Skin of body (tissue), 2 donors: Measurements from ENCODE around the gene UBAP2. TPM values are rescaled to one million over a fixed set of nuclear protein-coding genes. Genes with fewer than 3 reads are reported as not detected.
"Not testable (repeated sequence)": the region's sequence is repeated elsewhere in the genome, so short reads cannot be mapped to it uniquely, and the experiment has no call there.

Experiments used
- DNase-seq: peaks from one replicate; lab custom pipeline; 2025; lab: John Stamatoyannopoulos, UW
- total RNA-seq: library from RNA; depleted of rRNA; stranded (reverse); fragments of >200 nt; gene quantifications from one replicate; pipeline ENCODE4 v1.2.3, GENCODE V29; 2014

Gene UBAP2
- total RNA-seq, 1 donor from 2014 or later, result 31.5 TPM

DNA sequence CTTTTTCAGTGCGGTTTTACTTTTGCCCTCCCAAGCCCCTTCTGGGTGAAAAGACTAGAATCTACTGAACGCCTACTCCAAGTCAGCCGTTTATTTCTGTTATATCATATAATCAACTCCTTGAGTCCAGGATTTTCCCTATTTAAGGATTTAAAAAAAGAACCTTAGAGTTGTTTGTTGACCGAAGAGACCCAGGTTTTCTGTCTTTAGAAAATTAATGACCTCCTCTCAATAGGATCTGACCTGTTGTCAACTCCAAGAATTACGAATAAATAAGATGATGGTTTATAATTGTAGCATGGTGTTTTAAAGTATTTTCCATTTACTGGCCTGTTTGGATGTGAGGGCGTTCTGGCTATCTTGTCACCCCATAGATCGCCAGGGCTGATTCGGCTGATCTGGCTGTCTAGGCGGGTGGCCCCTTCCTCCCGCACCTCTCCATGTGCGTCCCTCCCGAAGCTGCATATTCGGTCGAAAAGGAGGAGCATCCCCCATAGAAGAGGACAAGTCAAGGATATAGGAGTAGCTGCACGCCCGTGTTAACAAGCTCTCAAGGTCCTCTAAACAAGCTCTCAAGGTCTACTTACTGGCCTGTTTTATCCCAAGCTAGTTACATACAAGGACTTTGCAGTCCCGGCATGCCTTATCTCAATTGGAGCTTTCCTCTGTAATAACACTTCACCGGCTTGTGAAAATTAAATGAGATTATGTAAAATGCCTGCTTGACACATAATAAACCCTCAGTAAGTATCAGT lies 1.1 kb upstream of the UBAP2 start:
- no peak for DNase-seq

DNA sequence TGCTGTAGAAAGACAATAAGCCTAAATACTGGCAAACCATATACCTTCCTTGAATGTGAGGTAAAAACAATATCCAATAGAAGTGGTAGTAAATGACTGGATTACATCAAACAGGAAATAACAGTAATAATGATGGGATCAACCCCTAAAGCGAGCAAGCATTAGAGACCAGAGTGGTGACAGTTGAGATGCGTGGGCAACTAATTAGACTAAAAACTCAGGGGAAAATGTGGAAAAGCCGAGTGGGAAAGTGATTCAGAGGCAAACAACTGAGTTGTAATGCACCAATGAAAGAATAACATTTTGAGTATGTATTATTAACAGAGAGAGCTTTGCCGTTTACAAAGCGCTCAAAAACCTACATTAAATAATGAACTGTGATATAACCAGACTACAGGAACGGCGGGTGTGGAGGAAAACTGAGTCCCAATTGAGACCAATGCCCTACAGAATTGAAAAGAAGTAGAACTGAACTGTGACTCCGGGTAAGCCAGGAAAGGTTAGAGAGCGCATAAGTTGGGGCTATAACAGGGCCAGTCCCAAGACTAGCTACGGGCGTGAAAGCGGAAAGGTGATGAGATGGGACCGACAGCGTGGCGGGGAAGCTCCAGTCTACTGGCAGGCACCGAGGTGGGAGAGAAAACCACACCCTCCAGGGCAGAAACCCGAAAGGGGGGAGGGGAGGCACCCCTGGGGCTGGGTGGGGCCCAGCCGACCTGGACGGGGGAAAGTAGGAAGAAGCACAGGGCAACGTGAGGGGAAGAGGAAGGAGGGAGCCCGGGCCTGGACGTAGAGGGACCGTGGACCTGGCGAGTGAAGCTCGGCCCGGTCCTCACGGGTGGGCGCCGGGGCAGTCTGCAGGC lies 592 bp downstream of the UBAP2 start:
- DNase-seq, result no peak

DNA sequence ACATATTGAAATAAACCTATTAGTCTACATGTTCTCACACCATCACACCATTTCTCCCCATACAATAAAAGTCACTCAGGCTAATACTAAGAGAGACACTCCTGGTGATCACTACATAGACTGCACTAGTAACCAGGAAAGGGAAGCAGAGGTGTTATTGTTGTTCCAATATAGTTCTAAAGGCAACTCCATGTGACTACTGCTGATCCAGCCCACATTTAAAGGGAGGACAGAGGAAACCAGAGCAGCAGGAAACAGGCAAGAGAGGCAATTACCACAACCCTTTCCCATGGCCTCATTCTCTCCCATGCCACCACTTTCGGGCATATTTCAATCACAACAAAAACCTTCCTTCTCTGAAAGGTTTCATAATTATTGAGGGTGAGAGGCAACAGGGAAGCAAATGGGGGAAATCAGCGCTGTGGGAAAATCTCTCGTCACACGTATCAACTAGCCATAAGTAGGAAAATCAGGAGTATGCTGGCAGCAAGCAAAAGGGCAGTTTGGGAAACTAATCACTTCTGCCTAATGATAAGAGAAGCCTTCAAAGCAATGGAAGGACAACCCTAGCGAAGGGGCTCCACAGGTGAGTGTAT lies 1.8 kb downstream of the UBAP2 start:
- no peak for DNase-seq

DNA sequence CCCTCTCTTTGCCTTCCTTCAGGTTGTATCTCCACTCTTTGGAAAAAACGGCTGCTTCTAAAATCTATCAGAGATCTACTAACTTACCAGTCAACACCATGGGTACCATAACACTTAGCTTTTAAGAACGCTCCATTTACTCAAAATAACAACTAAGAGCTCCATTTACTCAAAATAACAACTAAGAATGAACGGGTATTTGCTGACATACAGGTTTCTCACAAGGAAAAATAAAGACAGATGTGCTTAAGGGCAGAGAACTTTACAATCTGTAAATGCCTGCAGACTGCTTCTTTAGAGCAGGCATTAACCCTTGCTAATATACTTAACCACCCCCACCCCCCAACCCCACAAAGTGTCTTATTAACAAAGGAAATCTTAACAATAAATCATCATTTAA lies 2.8 kb downstream of the UBAP2 start:
- DNase-seq, result no peak

DNA sequence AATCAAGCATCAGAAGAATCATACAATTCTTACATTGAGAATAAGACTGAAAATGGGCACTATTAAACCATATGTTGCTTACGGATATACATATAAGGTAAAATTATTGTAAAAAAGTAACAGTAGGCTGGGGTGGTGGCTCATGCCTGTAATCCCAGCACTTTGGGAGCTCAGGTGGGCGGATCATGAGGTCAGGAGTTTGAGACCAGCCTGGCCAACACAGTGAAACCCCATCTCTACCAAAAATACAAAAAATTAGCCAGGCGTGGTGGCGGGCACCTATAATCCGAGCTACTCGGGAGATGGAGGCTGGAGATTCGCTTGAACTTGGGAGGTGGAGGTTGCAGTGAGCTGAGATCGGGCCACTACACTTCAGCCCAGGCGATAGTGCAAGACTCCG lies 6.6 kb downstream of the UBAP2 start:
- not testable (repeated sequence) for DNase-seq

DNA sequence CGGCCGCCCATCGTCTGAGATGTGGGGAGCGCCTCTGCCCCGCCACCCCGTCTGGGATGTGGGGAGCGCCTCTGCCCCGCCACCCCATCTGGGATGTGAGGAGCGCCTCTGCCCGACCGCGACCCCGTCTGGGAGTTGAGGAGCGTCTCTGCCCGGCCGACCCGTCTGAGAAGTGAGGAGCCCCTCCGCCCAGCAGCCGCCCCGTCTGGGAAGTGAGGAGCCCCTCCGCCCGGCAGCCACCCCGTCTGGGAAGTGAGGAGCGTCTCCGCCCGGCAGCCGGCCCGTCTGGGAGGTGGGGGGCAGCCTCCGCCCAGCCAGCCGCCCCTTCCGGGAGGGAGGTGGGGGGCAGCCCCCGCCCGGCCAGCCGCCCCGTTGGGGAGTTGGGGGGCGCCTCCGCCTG lies 9.8 kb downstream of the UBAP2 start:
- not testable (repeated sequence) for DNase-seq

DNA sequence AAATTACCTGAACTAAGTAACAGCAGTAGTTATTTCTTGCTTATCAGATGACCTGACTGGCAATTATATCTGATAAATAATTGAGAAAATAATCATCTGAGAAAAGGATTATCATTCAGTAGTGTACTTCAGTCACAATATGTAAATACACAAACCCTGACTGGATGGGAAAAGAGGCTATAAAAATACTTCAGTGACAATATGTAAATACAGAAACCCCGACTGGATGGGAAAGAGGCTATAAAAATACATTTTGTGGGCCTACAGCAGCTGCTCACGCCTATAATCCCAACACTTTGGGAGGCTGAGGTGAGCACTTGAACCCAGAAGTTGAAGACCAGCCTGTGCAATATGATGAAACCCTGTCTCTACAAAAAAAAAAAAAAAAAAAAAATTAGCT lies 11.1 kb downstream of the UBAP2 start:
- DNase-seq, result no peak

DNA sequence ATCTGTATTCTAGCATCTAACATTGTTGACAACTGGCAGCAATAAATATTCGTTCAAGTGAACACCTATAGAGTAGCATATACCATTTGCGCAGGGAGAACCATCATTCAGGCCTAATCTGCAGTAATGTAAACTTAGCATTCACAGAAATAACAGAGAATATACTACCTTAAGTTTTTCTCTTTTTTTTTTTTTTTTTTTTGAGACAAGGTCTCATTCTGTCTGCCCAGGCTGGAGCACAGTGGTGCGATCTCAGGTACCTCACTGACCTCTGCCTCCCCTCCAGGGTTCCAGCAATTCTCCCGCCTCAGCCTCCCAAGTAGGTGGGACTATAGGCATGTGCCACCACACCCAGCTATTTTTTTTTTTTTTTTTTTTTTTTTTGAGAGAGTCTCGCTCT lies 12.1 kb downstream of the UBAP2 start:
- no peak for DNase-seq

DNA sequence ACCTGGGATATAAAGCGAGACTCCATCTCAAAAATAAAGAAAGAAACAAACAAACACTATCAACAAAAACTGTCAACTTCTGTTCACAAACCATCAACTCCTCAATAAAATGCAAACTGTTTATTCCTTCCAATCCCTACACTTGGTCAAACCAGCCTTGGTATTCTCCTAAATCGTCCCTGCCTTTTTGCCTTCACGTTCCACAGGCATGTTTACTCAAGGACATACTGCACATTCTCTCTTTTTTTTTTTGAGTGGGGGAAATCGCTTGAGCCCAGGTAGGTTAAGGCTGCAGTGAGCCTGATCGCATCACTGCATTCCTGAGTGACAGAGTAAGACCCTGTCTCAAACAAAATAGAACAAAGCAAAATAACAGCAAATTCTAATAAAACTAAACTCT lies 13.0 kb downstream of the UBAP2 start:
- DNase-seq, result no peak

DNA sequence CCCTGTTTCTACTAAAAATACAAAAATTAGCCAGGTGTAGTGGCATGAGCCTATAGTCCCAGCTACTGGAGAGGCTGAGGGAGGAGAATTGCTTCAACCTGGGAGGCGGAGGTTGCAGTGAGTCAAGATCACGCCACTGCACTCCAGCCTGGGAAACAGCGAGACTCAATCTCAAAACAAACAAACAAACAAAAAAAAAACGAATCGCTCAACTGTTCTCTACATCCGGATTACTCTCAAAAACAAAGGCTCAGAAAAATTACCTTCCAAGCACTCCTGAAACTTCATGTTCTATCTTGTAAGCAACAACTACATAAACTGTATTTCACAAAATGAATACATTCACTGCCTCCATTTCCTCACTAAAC lies 14.0 kb downstream of the UBAP2 start:
- no peak for DNase-seq

DNA sequence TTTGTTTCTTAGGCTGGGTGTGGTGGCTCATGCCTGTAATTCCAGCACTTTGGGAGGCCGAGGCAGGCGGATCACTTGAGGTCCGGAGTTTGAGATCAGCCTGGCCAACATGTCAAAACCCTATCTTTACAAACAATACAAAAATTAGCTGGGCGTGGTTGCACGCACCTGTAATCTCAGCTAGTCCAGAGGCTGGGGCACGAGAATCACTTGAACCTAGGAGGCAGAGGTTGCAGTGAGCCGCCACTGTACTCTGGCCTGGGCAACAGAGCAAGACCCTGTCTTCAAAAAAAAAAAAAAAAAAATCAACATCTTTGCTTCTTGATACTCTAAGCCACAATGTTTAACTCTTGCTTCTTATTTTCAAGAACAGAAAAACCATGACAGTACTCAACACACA lies 16.1 kb downstream of the UBAP2 start:
- DNase-seq, result no peak

DNA sequence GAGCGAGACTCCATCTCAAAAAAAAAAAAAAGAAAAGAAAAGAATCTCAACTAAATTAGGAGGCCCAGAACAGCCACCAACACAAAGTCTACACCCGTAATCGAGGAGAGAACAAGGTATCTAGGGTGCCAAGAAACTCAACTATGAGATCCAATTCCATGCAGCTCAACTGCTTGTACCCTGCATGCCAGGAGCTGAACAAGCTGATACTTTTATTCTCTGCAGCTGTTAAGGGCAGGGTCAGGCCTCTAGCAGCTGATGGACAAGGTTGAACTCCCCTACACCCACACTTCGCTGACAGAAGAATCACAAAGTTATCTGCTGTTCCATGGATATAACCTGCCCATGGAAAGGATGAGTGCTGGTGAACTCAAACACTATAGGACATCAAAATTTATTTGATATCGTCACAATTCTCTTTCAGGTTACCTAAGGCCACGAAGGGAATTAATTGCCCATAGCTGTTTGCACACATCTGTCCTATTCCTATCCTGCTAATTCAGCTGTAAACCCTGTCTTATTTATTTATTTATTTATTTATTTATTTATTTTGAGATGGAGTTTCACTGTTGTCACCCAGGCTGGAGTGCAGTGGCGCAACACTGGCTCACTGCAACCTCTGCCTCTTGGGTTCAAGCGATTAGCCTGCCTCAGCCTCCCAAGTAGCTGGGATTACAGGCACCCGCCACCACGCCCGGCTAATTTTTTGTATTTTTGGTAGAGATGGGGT lies 20.7 kb downstream of the UBAP2 start:
- DNase-seq, result no peak

DNA sequence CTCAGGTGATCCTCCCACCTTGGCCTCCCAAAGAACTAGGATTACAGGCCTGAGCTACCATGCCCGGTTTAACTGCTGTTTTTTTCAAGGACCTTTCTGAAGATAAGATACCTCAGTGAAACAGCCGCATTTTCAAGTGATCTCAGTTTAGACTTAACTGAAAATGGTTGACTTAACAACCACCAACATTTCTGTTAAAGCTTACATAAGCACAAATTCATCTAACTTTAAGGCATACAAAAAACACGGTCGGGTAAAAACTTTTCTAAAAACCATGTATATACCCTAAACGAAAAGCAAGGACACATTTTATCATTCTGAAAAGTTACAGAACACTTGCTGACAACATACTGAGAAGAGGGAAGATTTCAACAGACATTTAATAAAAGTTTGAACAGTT lies 22.9 kb downstream of the UBAP2 start:
- DNase-seq, result no peak

DNA sequence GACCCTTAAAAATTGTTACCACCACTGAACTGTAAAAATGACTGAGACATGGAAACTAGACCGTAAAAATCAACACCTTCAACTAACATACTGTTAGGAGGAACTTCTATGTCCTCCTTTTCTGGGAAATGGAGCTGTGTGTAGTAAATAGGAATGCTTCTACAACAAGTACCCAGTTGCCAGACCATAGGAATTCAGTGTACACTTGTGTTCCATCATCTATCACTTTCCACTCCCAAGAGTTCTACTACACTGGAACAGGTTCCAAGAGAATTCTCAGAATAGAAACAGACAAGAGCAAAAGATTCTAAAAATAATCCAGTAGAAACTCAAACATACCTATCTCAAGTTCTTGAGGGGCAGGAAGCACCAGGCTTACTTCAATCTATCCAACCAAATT lies 23.6 kb downstream of the UBAP2 start:
- DNase-seq, result no peak

DNA sequence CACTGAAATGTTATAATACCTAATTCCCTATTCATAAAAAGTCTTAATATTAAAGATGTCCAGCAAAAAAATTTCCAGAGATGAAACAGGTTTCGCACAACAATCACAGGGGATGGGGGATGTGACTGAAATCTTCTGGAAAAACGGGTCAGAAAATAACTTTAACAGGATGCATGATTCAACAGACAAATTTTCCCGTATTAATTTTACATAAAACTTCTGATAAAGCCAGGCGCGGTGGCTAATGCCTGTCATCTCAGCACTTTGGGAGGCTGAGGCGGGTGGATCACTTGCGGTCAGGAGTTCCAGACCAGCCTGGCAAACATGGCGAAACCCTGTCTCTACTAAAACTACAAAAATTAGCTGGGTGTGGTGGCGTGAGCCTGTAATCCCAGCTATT lies 24.2 kb downstream of the UBAP2 start:
- not testable (repeated sequence) for DNase-seq

DNA sequence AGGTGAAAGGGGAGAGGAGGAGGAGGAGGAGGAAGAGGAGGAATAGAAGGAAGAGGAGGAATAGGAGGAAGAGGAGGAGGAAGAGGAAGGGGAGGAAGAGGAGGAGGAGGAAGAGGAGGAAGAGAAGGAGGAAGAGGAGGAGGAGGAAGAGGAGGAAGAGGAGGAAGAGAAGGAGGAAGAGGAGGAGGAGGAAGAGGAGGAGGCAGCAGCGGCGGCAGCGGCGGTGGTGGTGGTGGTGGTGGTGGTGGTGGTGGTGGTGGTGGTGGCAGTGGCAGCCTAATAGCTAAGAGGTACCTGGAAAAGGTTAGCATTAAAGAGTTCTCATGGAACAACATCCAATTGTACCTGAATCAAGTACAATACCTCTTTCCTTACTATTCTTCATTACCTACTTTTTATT lies 32.5 kb downstream of the UBAP2 start:
- no peak for DNase-seq

DNA sequence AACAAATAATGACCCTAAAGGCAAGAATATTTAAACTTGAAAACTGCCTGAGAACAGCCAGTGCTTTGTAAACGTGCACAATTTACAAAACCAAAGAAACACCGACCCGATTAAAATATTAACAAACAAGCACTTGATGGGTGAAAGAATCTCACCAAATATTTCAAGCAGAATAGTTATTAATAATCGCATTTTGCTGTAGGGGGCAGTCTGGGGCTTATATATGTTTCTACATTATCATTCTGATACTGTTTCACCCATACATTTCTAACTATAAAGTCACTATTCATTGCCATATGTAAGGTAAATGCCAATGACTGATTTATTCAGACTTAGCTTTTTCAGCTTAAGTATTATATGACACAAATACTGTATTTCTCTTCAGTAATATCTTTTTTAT lies 37.7 kb downstream of the UBAP2 start:
- no peak for DNase-seq

DNA sequence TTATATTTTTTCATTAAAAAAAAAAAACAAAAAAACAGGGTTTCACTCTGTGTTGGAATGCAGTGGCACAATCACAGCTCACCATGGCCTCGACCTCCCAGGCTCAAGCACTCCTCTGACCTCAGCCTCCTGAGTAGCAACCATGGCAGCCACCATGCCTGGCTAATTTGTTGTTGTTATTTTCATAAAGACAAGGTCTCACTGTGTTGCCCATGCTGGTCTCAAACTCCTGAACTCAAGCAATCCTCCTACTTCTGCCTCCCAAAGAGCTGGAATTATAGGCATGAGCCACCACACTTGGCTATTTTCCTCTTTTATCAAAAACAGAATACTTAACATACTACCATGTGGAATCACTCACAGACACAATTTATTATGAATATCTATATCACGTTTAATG lies 46.7 kb downstream of the UBAP2 start:
- no peak for DNase-seq

DNA sequence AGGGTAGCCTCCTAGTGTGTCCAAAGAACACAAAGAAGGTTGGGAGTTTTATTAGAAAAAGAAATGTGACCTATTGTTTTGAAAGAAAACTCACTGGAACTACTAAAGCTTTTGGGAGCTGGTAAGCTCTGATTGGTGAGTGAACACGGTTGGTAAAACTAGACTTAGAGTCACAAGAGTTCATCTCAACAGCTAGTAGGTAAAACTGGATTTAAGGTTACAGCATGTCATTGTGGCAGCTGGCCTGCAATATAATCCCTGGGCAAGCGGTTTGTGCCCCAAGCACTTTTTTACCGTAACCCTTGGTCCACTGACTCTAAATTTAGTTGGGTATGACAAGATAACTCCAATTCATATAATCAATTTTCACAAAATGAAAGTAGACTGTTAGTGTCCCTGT lies 47.4 kb downstream of the UBAP2 start:
- DNase-seq, result no peak

DNA sequence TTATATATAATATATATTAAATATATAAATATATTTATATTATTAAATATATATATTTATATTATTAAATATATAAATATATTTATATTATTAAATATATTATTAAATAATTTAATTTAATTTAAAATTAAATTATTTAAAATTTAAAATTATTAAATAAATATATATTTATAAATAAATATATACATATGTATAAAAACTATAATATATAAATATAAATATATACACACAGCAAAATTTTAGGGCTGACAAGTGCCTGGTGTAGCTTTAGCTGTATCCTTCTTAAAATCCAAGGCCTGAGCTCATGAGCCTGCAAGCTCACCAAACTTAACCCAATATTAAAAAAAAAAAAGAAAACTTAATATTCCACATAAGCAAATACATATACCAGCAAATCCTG lies 53.2 kb downstream of the UBAP2 start:
- DNase-seq, result no peak

DNA sequence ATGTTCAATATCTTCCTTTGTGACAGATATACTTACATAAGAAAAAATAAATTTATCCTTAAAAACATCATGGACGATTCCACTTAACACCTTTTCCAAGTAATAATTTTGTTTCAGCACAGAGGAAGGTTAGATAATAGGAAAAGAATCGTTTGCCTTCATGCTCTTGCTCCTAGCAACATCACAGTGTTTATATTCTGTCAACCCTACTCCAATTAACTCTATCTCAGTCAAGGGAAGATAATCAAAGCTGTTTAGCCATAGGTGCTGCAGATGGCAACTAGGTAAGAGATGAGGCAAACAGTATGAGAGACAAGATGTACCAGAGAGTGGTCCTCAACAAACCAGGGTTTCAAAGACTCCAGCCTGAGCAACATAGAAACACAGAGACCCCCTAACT lies 55.6 kb downstream of the UBAP2 start:
- DNase-seq, result no peak

DNA sequence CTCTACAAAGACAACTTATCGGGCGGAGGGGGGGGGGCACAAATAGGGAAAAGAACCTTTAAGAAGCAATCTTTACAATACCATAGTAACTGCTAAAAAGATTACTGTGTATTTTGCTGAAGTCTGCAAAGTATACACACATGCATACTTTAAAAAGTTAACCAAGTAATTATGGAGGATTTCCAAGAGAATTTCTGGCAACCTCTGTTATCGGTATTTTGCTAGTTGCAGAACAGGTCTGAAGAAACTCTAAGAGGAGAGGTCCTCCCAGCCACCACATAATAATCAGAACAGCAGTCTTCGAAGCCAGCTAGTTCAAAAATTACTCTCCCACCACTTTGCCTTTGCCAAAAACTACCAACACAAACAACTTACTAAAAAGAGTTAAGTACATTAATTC lies 56.1 kb downstream of the UBAP2 start:
- DNase-seq, result no peak
